NCI-H526 (cell line): ENCODE data around the gene CFAP99.

ENCODE experiments used
- DNase-seq, 2 experiments: peaks; one replicate each; lab custom pipeline; 2025; lab: John Stamatoyannopoulos, UW

CFAP99 gene

DNA sequence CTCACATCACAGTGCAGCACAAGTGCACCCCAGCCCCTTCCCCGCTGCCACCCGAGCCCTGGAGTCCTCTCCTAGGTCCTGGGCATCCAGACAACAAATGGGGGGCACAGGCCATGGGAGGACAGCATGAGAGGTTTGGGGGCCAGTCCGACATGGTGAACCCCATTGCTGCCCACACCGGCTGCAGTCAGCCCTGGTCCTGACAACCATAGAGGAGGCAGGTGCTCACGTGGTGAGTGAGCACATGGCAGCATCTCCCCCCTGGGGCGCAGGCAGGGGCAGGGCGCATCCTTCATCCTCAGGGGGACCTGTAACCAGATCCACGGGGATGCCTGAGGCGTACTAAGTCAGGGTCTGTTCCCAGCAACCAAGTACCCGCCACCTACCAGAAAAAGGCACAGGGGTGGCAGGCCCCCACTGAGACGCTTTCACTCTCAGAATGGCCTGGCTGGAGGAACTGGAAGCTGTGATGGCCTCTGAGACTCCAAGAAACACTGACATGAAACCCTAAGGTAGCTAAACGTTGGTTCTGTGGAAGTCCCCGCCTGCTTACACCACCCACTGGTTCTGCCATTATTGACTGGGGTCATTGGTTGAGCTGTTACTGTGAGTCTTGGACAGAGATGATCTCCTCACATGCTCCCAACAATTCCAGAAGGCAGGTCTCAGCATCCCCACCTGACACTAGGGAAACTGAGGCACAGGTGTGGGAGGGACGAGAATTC lies 6.8 kb upstream of the CFAP99 start:
- no peak for DNase-seq

DNA sequence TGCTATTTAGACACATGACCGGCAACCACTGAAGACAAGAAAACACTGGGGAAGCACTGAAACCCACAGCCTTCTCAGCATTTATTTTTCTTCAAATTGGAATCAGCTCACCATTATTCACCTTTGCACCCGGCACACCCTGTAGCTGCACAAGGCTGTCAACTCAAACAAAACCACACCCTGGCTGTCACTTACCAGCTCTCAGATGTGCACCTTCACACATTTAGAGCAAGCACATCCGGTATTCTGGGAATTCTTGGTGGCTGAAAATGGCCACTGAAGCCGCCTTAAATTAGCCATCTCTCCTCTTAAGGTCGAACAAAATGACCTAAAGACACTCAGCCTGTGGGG lies 6.2 kb upstream of the CFAP99 start:
- no peak for DNase-seq

DNA sequence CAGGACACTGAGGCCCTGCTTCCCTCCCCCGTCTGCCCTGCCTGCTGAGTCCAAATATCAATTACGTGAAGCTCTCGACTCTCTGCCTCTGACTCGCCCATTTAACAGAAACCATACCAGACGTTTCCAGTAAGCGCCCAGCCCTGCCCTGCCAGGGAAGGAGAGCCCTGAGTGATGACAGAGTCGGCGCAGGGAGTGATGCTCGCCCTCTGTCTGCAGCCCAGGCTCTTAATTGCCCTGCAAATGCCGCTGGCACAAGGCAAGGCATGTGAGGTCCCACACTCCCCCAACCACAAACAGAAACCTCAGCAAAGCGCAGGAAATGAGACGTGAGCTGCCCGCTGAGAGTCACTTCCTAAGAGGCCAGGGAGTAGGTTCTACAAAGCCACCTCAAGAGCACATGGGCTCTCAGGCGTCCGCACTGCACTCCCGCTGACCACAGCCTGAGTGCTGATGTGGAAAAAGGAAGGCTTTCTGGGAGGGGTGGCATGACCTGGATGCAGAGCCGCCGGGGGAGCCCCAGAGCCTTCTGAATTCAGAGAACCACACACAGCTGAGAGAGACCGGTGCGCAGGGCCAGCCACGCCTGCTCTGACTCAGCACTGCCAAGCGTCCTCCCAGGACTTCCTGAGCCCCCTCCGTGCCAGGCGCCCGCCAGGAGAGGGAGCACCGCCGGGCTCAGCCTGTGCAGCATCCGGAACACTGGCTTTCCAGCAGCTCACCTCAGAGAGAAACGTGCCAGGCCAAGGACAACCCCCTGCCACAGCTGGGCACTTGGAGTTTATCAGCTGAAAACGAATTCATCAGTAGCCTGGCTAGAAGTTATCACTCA lies 5.7 kb upstream of the CFAP99 start:
- peak; percentile 36 to 84 for DNase-seq

DNA sequence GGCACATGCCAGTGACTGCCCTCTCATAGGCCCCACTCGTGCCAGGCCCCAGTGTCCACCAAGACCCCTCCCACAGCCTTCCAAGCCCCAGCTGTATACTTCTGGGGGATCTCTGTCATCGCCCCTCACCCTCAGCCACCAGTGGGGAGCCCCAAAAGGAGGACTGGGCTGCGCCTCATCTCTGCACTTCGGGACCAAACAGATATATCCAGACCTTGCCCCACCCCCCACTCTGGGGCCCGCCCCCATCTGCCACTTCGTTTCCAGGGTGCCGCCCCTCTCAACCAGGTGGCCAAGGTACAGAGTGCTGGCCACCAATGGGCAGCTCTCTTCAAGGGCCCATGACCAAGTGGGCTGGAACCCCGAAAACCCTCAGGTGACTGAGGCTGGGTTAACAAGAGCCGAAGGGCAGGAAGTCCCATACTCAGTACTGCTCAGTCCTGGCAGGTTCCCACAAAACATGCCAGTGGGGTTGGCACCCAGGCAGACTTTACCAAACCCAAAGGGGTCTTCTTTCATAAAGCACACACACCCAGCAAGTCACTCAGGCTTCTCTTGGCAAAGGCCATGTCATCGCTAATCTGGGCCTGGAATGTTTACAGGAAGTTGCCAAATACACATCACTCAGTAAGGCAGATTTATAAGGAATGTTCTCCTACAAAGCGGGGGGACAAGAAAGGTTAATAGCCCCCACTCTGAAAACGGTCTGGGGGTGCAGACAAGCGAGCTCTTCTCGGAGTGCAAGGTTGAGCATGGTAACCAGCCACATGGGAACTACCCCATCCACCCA lies 4.7 kb upstream of the CFAP99 start:
- no peak for DNase-seq

DNA sequence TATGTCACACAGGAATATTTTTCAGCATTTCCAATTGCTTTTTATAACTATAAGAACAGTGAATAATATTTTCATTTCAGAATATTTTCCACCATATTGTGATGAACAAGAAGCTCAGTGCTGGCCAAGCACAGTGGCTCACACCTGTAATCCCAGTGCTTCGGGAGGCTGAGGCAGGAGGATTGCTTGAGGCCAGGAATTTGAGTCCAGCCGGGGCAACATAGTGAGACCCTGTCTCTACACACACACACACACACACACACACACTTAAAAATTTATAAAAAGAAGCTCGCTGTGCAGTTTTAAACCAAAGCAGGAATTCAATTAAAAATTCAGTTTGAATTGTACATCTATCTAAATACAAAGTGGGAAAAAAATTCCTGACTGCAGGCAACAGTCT lies 3.5 kb upstream of the CFAP99 start:
- DNase-seq, result no peak

DNA sequence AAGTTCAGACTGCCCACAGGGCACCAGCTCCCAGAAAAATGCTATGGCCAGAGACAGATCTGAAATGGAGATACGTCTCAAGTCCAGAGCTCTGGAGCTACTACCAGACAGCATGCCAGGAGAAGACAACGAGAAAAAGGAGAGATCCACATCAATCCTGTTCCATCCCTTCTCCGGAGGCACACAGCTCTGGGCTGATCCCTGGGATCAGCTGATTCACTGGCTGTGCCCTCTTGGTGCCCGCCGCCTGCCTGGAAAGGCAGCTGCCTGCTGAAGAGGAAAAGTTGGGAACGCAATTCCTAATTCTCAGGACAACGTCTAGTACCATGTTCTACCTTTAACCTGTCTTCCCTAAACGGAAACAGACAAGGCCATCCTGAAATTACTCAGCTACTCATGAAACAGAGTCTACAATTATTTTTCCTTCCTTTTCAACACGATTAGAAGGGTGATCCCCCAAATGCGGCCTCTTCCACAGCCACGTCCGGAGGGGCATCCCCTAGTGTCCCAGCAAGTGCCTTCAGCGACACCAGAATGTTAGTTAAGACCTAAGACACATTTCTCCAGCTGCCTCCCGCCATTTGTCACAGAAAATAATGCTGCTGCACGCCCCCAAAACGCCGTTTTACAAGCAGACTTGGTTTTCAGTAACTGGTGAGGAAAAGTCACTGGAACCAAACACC lies 2.7 kb upstream of the CFAP99 start:
- no peak for DNase-seq

DNA sequence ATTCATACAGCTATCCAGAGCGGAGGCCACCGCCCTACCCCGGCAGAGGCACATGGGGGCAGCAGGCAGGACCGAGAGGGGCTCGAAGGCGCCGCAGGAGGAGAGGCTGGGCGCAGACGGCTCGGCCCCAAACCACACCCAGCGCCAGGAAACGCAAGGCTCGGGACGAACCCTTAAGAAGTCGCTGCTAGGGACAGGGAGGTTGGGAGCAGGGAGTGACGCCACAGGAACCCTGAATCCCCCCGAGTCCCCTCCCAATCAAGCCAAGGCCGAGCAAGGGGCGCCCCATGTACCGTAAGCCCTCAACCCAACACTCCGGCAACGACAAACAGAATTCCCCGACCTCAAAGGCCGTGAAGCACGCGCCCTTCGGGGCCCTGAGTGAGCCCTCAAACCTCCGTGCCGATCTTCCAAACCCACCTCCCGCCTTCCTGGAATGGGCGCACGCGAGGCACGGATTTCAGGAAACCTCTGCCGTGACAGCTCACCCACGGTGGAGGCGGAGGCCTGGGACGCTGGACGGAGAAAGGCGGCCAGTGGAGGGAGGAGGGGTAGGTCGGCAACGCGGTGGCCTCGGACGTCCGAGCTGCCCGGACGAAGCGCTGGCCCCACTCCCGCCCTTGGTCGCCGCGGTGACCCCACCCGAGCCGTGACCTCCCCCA lies 2.1 kb upstream of the CFAP99 start:
- peak in 1 of 2 experiments; percentile 27 for DNase-seq

DNA sequence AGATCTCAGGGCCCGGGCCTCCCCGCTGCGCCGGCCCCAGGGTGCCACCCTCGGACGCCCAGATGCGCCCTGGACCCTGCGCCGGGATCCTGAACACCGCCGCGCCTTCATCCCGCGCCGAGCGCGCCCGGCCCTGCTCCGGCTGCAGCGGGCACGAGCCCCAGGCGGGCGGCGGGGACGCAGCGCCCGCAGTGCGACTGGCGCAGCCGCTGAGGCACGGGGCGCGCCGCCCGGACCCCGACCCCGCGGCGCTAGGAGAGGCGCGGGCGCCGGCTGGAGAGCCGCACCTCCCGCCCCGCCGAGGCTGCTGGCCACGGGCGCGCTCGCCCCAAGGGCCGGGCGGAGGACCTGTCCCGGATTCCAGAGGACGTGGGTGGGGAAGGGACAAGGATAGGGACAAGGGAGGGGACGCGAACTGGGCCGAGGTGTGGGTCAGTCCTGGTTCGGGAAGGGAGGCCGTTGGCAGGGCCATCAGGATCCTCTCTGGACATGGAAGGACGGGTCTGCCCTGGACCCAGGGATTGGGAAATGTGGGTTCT lies 1.5 kb upstream of the CFAP99 start:
- peak in 1 of 2 experiments; percentile 50 for DNase-seq

DNA sequence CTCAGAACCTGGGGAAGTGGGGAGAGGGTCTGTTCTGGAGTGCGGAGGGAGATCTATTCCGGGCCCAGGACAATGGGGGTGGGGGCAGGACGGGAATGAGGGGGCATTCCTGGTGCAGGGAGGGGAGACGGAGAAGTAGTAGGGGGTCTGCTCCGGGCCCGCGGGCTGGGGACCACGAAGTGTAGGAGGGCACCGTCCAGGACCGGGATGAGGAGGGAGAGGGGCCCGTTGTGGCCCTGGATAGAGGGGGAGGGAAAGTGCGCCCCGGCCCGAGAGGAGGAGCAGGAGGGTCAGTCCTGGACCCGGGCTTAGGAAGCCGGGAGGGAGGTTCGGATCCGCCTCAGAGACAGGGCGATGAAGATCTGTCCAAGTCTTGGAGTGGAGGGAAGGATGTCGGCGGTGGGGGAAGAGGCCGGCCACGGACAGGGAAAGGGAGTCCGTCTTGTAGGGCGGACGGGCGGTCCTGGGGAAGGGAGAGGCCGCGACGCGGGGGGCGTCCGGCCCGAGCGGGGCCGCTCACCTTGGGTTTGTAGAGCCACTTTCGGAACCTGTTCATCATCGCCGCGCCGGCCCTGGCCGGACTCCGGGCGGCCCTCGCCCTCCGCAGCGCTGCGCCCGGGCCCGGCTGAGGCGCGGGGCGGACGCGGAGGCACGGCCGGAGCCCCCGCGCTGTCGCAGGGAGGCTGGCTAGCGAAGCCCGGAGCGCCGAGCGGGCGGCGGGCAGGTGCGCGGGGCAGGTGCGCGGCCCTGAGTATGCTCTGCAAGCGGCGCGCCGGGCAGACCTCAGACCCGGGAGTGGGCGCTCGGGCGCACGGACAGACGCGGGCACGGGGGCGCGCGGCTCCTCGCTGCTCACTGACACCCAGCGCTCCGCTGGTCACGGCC lies 748 bp upstream of the CFAP99 start, which contains the start of gene ZFYVE28:
Gene ZFYVE28, minus strand, starts transcription at position 881 of the 885 bp plus-strand sequence. Its CDS starts 322 bp downstream, at position 559.
- DNase-seq, result peak in 1 of 2 experiments; percentile 43

DNA sequence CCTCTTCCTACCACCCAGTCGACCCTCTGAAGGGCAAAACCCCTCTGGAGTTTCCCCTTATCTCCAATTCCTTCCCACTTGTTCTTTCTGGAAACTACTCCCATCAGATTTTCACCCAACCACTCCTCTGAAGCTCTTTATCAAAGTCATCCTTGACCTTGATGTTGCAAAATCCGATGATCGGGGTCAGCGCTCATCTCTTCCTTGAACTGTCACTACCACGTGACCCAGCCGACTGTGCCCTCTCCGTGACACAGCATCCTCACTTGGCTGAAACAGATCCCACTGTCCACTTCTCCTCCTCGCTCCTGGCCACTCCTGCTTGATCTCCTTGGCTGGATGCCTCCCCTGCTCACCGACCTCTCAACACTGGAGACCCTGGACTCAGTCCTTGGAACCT lies 1.1 kb downstream of the CFAP99 start:
- DNase-seq, result peak in 1 of 2 experiments; percentile 10

DNA sequence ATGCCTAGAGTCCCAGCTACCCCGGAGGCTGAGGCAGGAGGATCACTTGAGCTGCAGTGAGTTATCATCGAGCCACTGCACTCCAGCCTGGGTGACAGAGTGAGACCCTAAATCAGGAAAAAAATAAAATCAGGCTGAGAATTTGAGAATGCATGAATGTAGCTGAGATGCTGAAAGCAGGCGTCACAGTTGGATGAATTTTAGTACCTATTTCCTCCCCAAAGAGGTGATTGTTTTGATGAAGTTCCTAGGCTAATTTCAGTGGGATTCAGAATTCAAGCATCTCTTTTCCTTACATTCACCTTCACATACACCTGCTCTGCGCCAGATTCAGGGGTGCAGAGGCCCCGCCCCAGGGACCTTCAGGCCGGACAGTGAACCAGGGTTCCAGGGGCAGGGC lies 3.2 kb downstream of the CFAP99 start:
- DNase-seq, result no peak

DNA sequence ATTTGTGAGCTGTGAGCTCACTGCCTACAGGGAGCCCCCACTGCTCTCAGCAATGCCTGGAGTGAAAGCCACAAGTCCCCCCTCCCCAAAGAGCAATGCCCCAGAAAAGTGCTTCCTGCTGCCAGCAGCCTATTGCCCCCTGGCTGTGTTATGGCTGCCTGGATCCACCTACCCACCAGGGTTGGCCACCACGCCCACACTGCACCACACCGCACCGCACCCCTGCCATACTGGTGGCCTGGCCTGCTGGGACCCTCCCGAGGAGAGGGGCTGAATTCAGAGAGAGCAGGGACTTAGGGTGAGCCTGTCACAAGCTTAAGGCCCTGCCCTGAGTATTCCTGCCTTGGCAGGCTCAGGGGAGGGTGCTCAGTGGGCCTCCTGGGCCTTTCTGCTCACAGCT lies 4.3 kb downstream of the CFAP99 start:
- no peak for DNase-seq

DNA sequence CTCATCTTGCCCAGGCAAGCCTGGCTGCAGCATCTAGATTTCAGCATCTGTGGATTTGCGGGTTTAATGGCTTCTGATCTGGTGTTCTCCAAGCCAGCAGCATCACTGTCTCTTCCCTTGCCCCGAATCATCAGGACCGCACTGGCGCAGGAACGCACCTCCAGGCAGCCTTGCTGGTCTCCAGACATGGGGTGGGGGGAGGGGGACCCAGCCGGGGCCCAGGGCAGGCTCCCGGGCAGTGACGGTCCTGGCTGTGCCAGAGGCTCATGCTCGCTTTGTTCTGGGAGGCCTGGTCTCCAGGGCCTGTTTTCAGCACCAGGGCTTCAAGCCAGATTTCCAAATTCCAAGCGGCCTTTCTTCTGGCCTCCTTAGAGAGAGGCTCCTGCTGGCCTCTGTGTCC lies 4.9 kb downstream of the CFAP99 start:
- DNase-seq, result no peak

DNA sequence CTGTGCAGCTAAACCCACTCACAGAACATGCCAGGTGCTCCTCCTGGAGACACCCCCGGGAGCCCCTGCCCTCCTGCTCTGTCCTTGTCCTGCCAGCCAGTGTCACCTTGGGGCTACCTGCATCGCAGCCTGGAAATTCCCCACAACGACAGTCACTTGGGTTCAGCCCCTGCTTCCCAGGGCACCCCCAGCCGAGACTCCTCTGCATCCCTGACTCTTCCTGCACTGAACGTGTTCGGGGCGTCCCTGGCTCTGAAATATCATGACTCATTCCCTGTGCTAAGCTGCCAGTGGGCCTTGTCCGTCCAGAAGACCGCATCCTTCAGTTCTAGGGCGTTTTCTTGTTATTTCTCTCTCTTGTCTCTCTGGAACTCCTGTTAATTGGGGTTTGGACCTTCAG lies 5.8 kb downstream of the CFAP99 start:
- DNase-seq, result no peak

DNA sequence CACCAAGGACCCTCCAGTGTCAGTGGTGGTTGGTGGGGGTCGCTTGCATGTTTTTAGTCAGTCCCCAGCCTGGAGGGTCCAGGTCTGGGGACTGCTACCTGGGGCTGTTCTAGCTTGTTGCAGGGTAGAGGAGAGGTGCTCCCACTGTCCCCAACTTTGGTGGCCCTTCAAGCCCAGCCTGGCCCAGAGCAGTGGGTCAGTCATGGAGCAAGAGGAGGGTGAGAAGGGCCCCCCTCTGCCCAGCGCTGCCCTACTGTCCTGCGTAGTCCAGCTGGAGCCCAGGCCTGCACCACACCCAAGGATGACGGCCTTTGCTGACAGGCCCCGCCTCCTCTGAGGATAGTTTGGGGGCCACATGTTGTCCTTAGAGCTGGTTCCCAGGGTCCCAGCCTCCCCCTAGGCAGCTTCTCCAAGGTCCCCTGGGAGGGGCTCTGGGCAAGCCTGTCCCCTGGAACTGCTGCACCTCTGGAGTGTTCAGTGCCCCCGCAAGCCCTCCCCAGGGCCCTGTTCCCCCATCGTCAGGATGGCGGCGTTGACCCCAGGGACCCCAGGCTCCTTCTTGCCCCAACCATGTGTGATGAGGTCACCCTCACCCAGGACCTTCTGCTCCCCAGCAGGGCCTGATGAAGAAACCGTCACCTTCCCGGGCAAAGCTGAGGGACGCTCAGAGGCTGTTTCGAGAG lies 6.8 kb downstream of the CFAP99 start:
- DNase-seq, result no peak

DNA sequence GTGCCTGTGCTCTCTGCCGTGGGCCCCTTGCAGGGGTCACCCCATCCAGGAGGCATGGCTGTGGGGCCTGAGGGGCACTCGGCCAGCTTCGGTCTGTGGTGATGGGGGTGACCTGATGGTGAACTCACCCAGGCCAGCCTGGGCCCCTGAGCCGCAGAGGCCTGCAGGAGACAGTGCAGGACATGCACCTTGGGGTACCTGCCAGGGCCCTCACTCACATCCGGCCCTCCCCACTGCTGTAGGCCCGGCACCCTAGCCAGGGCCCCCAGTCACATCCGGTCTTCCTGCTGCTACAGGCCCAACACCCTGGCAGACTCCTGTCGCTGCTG lies 7.3 kb downstream of the CFAP99 start:
- DNase-seq, result no peak

DNA sequence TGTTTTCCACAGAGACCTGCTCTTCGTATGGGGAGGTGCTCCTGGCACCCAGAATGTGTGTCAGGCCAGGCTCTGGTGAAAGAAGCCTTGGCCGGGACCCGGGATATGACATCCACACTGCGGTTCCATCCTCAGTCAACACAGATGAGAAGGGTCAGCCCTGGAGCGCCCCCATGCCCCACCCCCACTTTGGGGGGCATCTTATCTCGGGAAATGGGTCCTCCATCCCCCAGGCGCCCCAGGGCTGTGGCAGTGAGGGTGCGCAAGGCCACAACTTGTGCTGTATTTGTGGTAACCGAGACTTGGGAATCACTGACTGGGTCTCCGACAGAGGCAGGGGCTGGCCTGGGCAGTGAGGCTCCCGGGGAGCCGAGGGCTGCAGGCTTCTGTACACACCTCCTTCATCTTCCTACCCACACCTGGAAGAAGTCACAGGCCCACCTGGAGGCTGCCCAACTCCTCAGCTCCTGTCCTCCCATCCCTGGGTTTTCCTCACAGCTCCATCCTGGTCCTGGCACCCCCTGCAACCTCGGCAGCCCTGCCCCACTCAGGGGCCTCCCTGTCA lies 8.0 kb downstream of the CFAP99 start:
- DNase-seq, result no peak

DNA sequence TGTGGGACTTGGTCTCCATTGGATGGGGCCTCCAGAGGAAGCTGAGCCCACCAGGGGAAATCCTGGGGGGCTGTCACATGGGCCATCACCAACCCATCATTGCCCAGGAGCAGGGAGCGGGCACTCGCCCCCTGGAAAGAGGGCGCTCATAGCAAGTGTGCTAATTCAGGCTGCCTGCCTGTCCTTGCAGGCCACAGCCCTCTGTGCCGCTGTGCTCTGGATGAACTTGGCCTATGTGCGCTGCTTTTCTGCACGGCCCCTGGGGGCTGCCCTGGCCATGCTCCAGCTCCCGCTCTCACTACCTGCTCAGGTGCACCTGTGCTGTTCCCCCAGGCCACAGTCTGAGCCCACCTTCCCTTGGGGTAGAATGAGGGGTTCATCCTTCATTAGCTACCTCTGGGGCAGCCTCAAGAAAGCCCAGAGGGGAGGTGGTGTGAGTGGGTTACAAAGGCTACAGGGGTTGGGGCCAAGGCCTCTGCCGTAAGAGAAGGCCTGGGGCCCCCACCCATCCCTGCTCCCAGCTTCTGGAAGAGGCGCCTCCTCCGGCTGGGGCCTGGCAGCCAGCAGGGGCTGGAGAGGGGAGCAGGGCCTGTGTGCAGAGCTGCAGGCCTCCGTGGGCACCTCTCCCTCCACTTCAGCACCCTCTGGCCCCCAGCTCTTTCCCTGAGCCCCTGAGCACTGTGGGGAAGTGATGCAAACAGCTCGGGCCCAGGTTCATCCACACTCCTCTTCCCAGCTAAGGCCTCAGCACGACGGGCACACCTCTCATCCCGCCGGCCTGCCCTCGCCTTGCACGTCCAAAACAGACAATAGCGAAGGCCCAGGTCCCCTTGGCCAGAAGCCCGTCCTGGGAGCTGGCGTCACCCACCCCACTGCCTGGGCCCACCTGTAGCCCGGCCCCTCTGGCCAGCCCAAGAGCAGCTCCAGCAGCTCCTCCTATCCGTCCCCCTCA lies 8.9 kb downstream of the CFAP99 start:
- no peak for DNase-seq
